ENCODE results near the gene SUPT5H. TPM values are rescaled to one million over a fixed set of nuclear protein-coding genes. Genes with fewer than 3 reads are reported as not detected.

SUPT5H gene
- polyA plus RNA-seq, 1 donor from 2014 or later: 92.5 TPM

GRCh38 chr19:39446365-39447084 lies 1.1 kb downstream of the SUPT5H start:
- Histone ChIP-seq H3K4me2 (ENCODE audit: low read length) (peak overlapping the region; percentile 97), H3K79me2 (replicated peaks; ENCODE audit: insufficient read depth, low read length) (peaks cover 54% of the 10 kb centered on the region), H3K36me3 (ENCODE audit: insufficient read depth, low read length) (no peaks in the 10 kb centered on the region), H2AFZ (ENCODE audit: low read depth, low read length) (no peak overlapping the region), H3K27ac (ENCODE audit: low read length) (no peak overlapping the region), H4K20me1 (ENCODE audit: insufficient read depth) (no peaks in the 10 kb centered on the region), H3K4me3 (ENCODE audit: low read length) (peak overlapping the region; percentile 92), H3K9me2 (ENCODE audit: insufficient read depth, low read length) (no peaks in the 10 kb centered on the region), H3K9me3 (ENCODE audit: low read length) (no peaks in the 10 kb centered on the region), H3K27me3 (ENCODE audit: insufficient read depth, low read depth, low read length) (no peaks in the 10 kb centered on the region), H3K9ac (ENCODE audit: low read length) (peak overlapping the region; percentile 97), H3F3A (ENCODE audit: insufficient read depth, low read length, poor library complexity, severe bottlenecking) (no peaks in the 10 kb centered on the region)
- TF ChIP-seq REST (IDR thresholded peaks at IDR 0.05; ENCODE audit: borderline replicate concordance) (no peak), TAF1 (IDR thresholded peaks at IDR 0.05; ENCODE audit: low read depth) (no peak), EZH2 (IDR thresholded peaks at IDR 0.05; ENCODE audit: borderline replicate concordance, insufficient read depth, low read length, poor library complexity, severe bottlenecking) (no peak), SMC3 (conservative IDR thresholded peaks at IDR 0.05; ENCODE audit: poor library complexity) (no peak), MXI1 (conservative IDR thresholded peaks at IDR 0.05; ENCODE audit: poor library complexity, severe bottlenecking) (no peak), EP300 (conservative IDR thresholded peaks at IDR 0.05; ENCODE audit: poor library complexity, severe bottlenecking) (no peak), RAD21 (conservative IDR thresholded peaks at IDR 0.05) (no peak)

- H3K9me2 ChIP-seq (ENCODE audit: insufficient read depth, low read length): no peaks in the 10 kb centered on the region
- H3K4me3 ChIP-seq (ENCODE audit: low read length): peak overlapping the region; percentile 5
- no peaks in the 10 kb centered on the region for H3K27me3 ChIP-seq (ENCODE audit: insufficient read depth, low read depth, low read length)
- H3K4me2 ChIP-seq (ENCODE audit: low read length): no peak overlapping the region
- H4K20me1 ChIP-seq (ENCODE audit: insufficient read depth): no peaks in the 10 kb centered on the region
- H2AFZ ChIP-seq (ENCODE audit: low read depth, low read length): no peak overlapping the region
- H3K9ac ChIP-seq (ENCODE audit: low read length): no peak overlapping the region
- TF ChIP-seq TAF1 (IDR thresholded peaks at IDR 0.05; ENCODE audit: low read depth) (no peak), EP300 (conservative IDR thresholded peaks at IDR 0.05; ENCODE audit: poor library complexity, severe bottlenecking) (no peak), REST (IDR thresholded peaks at IDR 0.05; ENCODE audit: borderline replicate concordance) (no peak), MXI1 (conservative IDR thresholded peaks at IDR 0.05; ENCODE audit: poor library complexity, severe bottlenecking) (no peak), RAD21 (conservative IDR thresholded peaks at IDR 0.05) (no peak), SMC3 (conservative IDR thresholded peaks at IDR 0.05; ENCODE audit: poor library complexity) (no peak), POLR2AphosphoS5 (IDR thresholded peaks at IDR 0.05) (no peak), EZH2 (IDR thresholded peaks at IDR 0.05; ENCODE audit: borderline replicate concordance, insufficient read depth, low read length, poor library complexity, severe bottlenecking) (no peak)
- TF ChIP-seq, protein P1, sequence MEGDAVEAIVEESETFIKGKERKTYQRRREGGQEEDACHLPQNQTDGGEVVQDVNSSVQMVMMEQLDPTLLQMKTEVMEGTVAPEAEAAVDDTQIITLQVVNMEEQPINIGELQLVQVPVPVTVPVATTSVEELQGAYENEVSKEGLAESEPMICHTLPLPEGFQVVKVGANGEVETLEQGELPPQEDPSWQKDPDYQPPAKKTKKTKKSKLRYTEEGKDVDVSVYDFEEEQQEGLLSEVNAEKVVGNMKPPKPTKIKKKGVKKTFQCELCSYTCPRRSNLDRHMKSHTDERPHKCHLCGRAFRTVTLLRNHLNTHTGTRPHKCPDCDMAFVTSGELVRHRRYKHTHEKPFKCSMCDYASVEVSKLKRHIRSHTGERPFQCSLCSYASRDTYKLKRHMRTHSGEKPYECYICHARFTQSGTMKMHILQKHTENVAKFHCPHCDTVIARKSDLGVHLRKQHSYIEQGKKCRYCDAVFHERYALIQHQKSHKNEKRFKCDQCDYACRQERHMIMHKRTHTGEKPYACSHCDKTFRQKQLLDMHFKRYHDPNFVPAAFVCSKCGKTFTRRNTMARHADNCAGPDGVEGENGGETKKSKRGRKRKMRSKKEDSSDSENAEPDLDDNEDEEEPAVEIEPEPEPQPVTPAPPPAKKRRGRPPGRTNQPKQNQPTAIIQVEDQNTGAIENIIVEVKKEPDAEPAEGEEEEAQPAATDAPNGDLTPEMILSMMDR (IDR thresholded peaks at IDR 0.05; ENCODE audit: poor library complexity, severe bottlenecking): no peak
- H3F3A ChIP-seq (ENCODE audit: insufficient read depth, low read length, poor library complexity, severe bottlenecking): no peaks in the 10 kb centered on the region
- H3K27ac ChIP-seq (ENCODE audit: low read length): no peak overlapping the region
- peaks cover 60% of the 10 kb centered on the region for H3K79me2 ChIP-seq (replicated peaks; ENCODE audit: insufficient read depth, low read length)
- H3K9me3 ChIP-seq (ENCODE audit: low read length): no peaks in the 10 kb centered on the region
- H3K36me3 ChIP-seq (ENCODE audit: insufficient read depth, low read length): no peaks in the 10 kb centered on the region
These were observed 2.9 kb downstream of the SUPT5H start for GRCh38 chr19:39448271-39448670.

Data from neural cell (in vitro differentiated cells).